GM21367 (cell line): ENCODE data around the gene SGPL1.

Experiments used
- ATAC-seq: cut with Tn5 transposase; IDR thresholded peaks from one replicate; pipeline ENCODE4 v1.9.1; 2021; ENCODE audit not compliant: unreplicated experiment

Gene SGPL1

GRCh38 chr10:70872291-70872690, 56.5 kb downstream of the SGPL1 start:
- ATAC-seq: no peak

DNA sequence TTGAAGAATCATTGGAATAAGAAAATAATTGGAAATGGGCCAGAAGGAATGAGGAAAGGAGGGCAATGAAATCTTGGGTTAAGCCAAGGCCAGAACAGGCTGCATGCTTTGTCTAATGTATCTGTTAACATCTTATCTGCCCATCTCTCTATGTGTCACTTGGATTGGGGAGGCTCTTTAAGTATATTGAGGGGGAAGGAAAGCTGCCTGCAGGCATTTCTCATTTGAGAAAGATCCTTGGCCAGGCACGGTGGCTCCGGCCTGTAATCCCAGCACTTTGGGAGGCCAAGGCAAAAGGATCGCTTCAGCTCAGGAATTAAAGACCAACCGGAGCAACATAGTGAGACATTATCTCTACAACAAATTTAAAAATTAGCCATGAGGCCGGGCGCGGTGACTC, 58.3 kb downstream of the SGPL1 start:
- no peak for ATAC-seq

GRCh38 chr10:70879207-70879606, 63.5 kb downstream of the SGPL1 start:
- ATAC-seq: no peak

DNA sequence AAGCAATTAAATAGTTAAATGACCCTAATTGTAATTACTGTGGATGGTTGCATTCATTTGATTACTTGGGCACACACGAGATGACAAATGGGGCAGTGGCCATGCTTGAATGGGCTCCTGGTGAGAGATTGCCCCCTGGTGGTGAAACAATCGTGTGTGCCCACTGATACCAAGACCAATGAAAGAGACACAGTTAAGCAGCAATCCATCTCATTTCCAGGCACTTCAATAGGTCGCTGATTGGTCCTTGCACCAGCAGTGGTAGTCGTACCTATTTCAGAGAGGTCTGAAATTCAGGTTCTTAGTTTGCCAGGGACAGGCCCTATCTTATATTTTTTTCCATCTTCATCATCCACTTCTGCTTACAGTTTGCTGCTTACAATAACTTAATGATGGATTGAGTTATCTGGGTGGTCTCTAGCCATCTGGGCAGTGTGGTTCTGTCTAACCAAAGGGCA, 64.4 kb downstream of the SGPL1 start:
- ATAC-seq: no peak

- no peak for ATAC-seq
Measured at GRCh38 chr10:70884741-70885140, 69.0 kb downstream of the SGPL1 start.

DNA sequence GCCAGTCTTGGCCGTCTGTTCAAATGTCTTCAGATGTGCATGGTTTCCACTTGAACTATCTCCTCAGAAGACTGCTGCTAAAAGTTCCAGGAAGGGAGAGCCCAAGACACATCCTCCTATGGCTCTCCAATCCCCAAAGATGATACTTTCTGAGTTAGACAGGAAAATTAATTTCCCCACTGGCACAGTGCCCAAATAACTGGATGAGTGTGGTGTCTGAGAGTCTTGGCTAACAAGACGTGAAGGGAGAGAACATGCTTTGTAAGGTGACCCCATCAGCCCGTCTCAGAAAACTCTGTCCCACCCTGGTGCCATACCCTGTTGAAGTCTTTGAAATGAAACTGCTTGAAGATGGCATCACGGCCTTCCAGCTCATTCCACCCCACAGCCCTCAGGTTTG, 69.7 kb downstream of the SGPL1 start:
- ATAC-seq: no peak

DNA sequence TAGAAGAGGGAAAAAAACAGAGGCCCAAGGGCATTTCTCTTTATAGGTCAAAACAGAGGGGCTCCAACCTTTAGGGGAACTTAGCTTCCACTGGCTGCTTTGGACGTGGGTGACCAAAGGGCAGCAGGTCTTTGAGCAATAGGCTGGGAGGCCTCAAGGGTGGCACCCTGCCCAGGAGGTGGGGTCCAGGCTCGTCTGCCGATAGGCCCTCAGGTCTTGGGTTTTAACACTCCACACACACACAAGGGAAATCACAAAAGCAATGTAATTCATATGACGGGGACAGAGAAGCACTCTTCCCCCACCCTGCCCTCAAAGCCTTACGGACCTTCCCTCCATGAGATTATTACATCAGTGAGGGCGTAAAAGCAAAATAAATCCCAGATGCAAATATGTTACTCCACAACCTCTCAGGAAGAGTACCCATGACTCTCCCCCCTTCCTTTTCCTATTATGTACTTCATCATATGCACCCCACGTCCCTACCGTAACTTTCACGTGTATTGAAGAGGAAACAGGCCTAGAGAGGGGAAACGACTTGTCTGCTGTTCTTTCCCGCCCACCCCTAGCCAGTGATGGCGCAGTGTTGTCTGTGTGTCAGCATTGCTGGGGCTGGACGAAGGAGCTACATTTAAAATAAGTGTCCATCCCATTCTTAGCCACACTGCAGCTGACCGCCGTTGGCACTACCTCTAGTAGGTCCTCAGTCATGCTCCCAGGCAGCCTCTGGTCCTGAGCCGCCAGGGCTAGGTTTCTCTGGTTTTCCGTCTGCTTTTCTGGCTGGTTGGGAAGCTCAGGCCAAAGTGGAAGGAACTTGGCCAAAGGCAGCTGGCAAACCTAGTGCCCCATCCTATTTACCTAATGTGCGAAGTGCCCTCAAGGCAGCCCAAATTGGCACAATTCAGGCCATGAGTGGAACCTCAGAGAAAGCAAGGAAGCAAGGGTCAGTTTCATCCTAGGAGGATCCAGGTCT, 70.5 kb downstream of the SGPL1 start:
- ATAC-seq: no peak

GRCh38 chr10:70886921-70887665, 71.3 kb downstream of the SGPL1 start:
- ATAC-seq: no peak

DNA sequence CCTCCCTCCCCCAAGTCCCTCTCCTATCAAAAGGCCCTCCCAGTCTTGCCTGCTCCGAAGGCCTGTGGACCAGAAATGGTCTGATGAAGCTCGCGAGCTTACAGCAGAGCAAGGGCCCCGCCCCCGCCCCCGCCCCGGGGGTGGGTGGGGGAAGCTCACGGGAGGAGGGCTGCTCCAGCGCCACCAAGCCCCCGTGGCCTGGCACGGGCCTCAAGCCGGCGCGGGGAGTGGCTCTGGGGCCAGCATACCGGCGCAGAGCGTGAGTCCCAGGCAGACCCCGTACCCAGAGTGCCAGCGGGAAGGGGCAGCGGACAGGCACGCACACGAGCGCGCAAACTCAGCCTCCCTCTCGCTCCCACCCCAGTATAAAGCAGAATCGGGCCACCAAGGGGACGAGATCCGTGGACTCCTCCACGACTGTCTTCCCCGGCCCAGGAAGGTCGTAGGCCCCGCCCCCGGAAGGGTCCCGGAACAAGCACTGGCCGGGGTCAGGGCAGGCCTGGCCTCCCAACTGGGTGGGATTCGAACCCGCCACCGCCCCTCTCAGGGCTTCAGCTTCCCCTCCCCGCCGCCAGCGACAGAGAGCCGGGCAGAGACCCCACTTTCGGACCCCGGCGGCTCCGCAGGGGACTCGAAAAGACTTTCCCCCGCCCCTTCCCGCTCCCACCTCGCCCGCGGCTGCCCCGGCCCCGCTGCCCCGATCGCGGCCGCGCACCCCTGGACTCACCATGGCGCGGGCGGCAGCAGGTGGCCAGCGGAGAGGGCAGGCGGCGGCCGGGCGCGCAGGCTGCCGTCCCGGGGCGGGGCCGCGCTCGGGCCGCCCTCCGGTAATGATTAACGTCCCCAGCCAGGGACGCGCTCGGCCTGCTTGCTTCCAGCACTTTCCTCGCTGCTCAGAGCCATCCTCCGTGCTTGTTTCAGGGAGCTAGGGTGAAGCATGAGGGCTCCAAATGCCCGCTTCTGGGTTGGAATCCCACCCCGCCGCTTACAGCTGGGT, 72.4 kb downstream of the SGPL1 start, which contains the start of gene PCBD1:
PCBD1 (minus strand) TSS at position 762 of the 997 bp plus-strand sequence; CDS start at position 730, 32 bp downstream.
- peak; percentile 60 for ATAC-seq

DNA sequence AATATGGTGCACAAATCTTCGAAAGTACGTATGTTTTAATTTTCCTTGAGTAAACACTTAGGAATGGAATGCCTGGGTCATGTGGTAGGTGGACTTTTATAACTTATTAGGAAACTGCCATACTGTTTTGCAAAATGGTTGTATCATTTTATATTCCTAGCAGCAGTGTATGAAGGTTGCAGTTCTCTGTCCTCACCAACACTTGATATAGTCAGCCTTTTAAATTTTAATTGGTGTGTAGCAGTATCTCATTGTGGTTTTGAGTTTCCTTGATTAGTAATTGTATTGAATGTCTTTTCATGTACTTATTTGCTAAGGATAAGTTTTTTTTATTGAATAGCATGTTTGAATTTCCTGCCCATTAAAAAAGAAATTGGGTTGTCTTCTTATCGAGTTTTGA, 73.5 kb downstream of the SGPL1 start:
- no peak for ATAC-seq

DNA sequence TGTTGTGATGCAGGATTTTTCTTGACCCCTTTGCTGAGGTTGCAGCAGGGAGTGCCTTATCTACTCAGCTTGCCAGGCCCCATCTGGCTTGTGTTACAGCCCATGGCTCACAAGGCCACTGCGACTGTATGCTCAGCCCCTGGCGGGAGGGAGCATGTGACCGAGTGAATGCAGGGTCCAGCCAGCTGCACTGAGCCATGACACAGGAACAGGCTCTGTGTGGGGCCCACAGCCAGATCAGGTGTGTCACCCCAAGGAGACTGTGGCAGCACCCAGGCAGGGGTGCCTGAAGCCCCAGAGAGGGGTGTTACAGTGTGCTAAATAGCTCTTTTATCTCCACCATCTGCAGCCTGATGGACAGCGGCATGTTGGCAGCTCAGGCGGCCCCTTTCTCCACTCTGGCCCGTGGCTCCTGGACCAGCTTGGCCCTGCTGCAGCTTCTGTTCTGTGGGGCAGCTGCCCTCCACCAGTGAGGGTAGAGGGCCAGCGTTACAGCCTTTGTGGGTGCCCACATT, 75.2 kb downstream of the SGPL1 start:
- ATAC-seq: no peak

DNA sequence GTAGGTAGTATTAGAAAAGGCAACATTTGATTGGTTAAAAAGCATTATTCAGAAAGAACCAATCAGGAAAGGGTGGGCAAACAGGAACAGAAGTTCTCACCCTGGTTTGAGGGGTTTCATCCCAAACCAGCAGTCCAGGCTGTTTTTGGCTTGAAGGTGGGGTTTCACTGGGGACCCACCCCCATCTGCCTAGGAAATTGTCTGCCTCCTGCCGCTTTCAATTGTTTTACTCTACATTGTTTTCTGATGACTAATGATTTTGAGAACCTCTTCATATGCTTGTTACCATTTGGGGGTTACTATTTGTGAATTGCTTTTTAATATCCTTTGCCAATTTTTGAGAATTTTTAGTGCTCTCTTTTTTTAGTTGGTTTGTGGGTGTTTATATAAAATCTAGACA, 75.9 kb downstream of the SGPL1 start:
- ATAC-seq: no peak

GRCh38 chr10:70892631-70893030, 76.9 kb downstream of the SGPL1 start:
- no peak for ATAC-seq

GRCh38 chr10:70893227-70894006, 77.7 kb downstream of the SGPL1 start:
- ATAC-seq: no peak

DNA sequence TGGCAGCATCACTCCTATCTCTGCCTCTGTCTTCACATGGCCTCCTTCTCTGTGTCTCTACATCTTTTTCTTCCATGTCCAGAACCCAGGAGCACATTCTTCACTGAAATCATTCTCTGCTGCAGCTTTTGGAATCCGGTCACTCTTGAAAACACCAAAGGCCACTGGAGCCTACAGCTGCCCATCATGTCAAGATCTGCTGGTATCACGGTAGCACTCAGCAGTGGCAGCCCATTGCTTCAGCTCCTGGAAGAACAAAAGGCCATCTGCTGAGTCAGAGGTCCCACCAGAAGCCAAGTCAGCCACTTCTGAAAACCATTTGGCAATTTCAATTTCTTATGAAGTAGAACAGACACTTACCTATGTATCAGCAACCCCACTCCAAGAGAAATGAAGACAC, 78.7 kb downstream of the SGPL1 start:
- no peak for ATAC-seq

GRCh38 chr10:70896551-70896950, 80.8 kb downstream of the SGPL1 start:
- no peak for ATAC-seq

- ATAC-seq: no peak
Measured at GRCh38 chr10:70898687-70899086, 82.9 kb downstream of the SGPL1 start.

DNA sequence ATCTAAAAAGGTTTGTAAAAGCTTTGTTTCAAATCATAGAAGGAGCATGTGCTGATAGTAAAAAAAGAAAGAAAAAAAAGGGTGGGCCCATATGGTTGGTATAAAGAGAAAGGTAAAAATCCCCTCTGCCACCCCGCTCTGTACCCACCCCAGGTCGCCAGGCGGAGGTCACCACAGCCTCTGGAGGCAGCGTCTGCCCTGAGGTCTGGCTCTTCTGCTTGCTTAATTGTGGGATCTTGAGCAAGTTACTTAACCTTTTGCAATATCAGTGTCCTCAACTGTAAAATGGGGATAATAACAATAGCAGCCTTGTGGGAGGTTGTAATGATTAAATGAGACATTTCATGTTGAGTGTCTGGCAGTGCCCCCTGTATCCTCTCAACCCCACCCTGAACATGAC, 83.3 kb downstream of the SGPL1 start:
- ATAC-seq: no peak

- ATAC-seq: no peak
Measured at GRCh38 chr10:70901276-70901878, 85.6 kb downstream of the SGPL1 start.
